ENCODE data around the gene G3BP1. TPM values are rescaled to one million over a fixed set of nuclear protein-coding genes. Genes with fewer than 3 reads are reported as not detected.

Gene G3BP1
- total RNA-seq, 1 donor: 145 TPM

DNA sequence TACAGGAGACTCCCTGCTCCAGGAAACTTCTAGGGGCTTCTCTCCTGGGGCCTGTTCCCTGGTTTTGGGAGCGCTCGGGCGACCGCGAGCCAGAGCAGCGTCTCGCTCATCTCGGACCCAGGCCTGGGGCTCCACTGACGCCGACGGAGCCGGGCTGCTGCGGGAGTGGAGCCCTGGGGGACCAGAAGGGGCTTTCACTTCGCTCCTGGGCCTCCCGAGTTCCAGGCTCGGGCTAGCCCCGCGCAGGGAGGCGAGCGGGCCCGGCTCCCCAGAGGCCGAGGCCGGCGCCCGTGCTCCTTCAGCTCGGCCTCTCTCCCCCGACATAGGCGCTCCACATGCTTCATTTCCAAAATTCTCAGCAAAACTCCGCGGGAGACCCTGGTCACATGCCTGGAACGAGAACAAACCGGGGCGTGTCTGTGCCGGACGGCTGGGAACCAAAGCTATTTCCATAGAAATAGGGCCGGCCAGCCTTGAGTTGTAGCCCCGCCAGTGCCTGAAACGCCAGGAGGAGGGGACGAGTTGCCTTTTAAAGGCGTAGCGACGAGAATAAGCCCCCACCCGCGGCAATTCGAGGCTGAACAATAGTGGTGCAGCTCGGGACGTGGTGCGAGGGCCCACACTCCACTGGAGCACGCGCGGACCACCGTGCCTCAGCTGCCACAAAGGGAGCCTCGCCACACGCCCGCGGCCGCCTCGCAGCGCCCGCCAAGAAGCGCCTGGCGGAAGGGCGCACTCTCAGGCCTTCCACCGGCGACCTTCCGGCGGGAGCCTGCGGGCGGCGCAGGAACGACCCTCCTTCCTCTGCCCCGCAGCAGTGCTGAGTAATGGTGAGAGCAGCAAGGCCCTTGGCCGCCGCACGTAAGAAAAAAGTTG, 1.1 kb upstream of the G3BP1 start:
- TF ChIP-seq, protein P1, sequence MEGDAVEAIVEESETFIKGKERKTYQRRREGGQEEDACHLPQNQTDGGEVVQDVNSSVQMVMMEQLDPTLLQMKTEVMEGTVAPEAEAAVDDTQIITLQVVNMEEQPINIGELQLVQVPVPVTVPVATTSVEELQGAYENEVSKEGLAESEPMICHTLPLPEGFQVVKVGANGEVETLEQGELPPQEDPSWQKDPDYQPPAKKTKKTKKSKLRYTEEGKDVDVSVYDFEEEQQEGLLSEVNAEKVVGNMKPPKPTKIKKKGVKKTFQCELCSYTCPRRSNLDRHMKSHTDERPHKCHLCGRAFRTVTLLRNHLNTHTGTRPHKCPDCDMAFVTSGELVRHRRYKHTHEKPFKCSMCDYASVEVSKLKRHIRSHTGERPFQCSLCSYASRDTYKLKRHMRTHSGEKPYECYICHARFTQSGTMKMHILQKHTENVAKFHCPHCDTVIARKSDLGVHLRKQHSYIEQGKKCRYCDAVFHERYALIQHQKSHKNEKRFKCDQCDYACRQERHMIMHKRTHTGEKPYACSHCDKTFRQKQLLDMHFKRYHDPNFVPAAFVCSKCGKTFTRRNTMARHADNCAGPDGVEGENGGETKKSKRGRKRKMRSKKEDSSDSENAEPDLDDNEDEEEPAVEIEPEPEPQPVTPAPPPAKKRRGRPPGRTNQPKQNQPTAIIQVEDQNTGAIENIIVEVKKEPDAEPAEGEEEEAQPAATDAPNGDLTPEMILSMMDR (IDR thresholded peaks at IDR 0.05; ENCODE audit: extremely low read depth, low read depth, low read length): no peak
- Histone ChIP-seq H3K79me2 (ENCODE audit: insufficient read depth, low read length) (peaks cover 38% of the 10 kb centered on the region), H3K4me3 (ENCODE audit: insufficient read depth, low read length) (peak overlapping the region; percentile 73), H3K27ac (ENCODE audit: low read depth, low read length) (peak overlapping the region; percentile 89), H3K36me3 (ENCODE audit: insufficient read depth, low read length) (no peaks in the 10 kb centered on the region), H3K9me3 (ENCODE audit: low read depth, low read length) (no peaks in the 10 kb centered on the region), H3K4me1 (ENCODE audit: insufficient read depth, low read length) (peaks cover 35% of the 10 kb centered on the region), H3K27me3 (ENCODE audit: insufficient read depth, low read length) (no peaks in the 10 kb centered on the region), H3K4me2 (ENCODE audit: insufficient read depth, low read length) (peak overlapping the region; percentile 84), H4K20me1 (ENCODE audit: insufficient read depth, low read length) (peaks cover 32% of the 10 kb centered on the region), H2AFZ (ENCODE audit: low read length) (peak overlapping the region; percentile 87)
- peak; percentile 91 for DNase-seq (ENCODE audit: insufficient read length, low spot score, missing footprints)

DNA sequence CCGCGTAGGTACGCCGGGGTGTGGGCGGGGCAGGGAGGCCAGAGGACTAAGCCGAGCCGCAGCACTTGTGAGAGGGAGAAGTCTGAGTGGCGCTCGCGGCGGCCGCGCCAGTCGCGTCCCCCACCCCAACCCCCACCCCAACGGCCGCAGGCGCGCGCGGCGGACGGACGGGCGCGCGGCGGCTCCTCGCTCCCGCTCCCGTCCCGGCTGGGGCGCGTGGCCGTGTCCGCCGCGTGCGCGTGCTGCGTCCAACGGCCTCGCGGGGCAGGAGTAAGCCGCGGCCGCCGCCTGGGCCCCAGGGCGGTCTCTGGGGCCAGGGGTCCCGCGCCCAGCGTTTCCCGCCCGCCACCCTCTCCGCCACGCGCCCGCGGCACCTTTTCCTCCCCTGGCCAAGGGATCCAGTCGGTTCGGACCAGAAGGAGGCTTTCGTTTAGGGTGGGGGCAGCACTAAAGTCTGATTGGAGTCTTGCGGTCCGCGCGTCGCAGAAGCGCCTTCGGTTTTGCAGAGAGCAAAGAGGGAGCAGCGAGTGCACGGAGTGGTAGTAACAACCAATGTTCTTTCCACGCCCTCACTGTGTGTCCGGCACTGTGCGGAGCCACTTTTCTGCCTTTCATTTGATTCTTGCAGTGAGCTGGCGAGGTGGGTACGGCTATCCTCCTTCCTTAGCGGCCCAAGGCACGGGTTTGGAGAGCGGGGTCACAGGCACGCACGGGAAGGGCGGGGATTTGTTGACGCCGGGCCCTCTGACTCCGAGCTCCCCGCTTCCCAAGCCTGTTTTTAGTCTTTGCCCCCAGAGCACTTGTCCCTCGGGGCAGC, 483 bp downstream of the G3BP1 start:
- no peaks in the 10 kb centered on the region for H3K27me3 ChIP-seq (ENCODE audit: insufficient read depth, low read length)
- H3K36me3 ChIP-seq (ENCODE audit: insufficient read depth, low read length): peaks cover 7% of the 10 kb centered on the region
- H3K79me2 ChIP-seq (ENCODE audit: insufficient read depth, low read length): peaks cover 54% of the 10 kb centered on the region
- peaks cover 35% of the 10 kb centered on the region for H3K4me1 ChIP-seq (ENCODE audit: insufficient read depth, low read length)
- peak; percentile 84 for DNase-seq (ENCODE audit: insufficient read length, low spot score, missing footprints)
- H2AFZ ChIP-seq (ENCODE audit: low read length): peak overlapping the region; percentile 73
- TF ChIP-seq, protein P1 (IDR thresholded peaks at IDR 0.05; ENCODE audit: extremely low read depth, low read depth, low read length): no peak
- H3K27ac ChIP-seq (ENCODE audit: low read depth, low read length): peak overlapping the region; percentile 74
- H3K4me2 ChIP-seq (ENCODE audit: insufficient read depth, low read length): peak overlapping the region; percentile 93
- peak overlapping the region; percentile 87 for H3K4me3 ChIP-seq (ENCODE audit: insufficient read depth, low read length)
- no peaks in the 10 kb centered on the region for H3K9me3 ChIP-seq (ENCODE audit: low read depth, low read length)
- peaks cover 47% of the 10 kb centered on the region for H4K20me1 ChIP-seq (ENCODE audit: insufficient read depth, low read length)

DNA sequence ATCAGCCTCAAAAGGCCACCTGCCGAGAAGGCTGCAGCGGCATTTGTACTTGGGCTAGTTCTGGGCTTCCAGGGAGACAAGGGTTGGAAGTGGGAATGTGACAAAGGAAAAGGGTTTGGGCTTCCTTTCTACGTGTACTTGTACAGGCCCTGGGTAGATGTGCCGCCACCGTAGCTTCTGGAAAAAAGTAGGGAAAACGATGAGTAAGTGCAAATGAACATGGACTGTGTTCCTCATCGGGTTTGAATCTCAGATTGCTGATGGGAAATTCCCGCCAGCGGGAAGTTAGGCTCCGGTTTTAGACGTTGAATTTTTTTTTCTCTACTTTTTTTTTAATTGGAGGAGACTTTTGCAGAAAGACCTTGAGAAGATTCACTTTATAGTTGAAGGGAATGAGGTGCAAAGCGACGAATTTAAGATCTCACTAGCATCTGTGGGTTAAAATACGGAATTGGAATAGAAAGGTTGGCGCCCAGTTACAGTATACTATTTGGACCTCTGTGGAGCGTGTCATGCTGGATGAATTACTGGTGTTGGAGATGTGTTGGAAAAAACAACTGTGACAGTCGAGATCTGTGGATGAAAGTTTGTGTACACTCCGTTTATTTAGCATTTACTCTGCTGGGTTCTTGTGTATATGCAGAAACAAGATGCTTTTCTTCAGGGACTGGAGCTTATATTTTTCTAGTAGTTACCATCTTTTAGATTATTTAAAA, 1.2 kb downstream of the G3BP1 start:
- TF ChIP-seq, protein P1 (IDR thresholded peaks at IDR 0.05; ENCODE audit: extremely low read depth, low read depth, low read length): no peak
- DNase-seq (ENCODE audit: insufficient read length, low spot score, missing footprints): peak; percentile 77
- peaks cover 12% of the 10 kb centered on the region for H3K36me3 ChIP-seq (ENCODE audit: insufficient read depth, low read length)
- H3K27me3 ChIP-seq (ENCODE audit: insufficient read depth, low read length): no peaks in the 10 kb centered on the region
- H3K4me2 ChIP-seq (ENCODE audit: insufficient read depth, low read length): peak overlapping the region; percentile 93
- H2AFZ ChIP-seq (ENCODE audit: low read length): peak overlapping the region; percentile 39
- H3K79me2 ChIP-seq (ENCODE audit: insufficient read depth, low read length): peaks cover 61% of the 10 kb centered on the region
- peak overlapping the region; percentile 74 for H3K27ac ChIP-seq (ENCODE audit: low read depth, low read length)
- H3K4me3 ChIP-seq (ENCODE audit: insufficient read depth, low read length): peak overlapping the region; percentile 87
- no peaks in the 10 kb centered on the region for H3K9me3 ChIP-seq (ENCODE audit: low read depth, low read length)
- H4K20me1 ChIP-seq (ENCODE audit: insufficient read depth, low read length): peaks cover 53% of the 10 kb centered on the region
- peaks cover 35% of the 10 kb centered on the region for H3K4me1 ChIP-seq (ENCODE audit: insufficient read depth, low read length)

All from osteoblast (primary cell).